Measurements from ENCODE around the gene MYBL2.

Gene MYBL2

GRCh38 chr20:43724383-43724782 lies 57.5 kb downstream of the MYBL2 start:
- TF ChIP-seq, protein P1, sequence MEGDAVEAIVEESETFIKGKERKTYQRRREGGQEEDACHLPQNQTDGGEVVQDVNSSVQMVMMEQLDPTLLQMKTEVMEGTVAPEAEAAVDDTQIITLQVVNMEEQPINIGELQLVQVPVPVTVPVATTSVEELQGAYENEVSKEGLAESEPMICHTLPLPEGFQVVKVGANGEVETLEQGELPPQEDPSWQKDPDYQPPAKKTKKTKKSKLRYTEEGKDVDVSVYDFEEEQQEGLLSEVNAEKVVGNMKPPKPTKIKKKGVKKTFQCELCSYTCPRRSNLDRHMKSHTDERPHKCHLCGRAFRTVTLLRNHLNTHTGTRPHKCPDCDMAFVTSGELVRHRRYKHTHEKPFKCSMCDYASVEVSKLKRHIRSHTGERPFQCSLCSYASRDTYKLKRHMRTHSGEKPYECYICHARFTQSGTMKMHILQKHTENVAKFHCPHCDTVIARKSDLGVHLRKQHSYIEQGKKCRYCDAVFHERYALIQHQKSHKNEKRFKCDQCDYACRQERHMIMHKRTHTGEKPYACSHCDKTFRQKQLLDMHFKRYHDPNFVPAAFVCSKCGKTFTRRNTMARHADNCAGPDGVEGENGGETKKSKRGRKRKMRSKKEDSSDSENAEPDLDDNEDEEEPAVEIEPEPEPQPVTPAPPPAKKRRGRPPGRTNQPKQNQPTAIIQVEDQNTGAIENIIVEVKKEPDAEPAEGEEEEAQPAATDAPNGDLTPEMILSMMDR (IDR thresholded peaks at IDR 0.05; ENCODE audit: borderline replicate concordance, control extremely low read depth, extremely low read depth, insufficient read depth, missing control alignments): no peak
- in situ Hi-C loops (cut with MboI; ENCODE audit: low sequenced_read_pairs, unreplicated experiment): no loop called here
- DNase-seq (ENCODE audit: low spot score): no peak

- DNase-seq (ENCODE audit: low spot score): no peak
- in situ Hi-C loops (cut with MboI; ENCODE audit: low sequenced_read_pairs, unreplicated experiment): no loop called here
- TF ChIP-seq, protein P1 (IDR thresholded peaks at IDR 0.05; ENCODE audit: borderline replicate concordance, control extremely low read depth, extremely low read depth, insufficient read depth, missing control alignments): no peak
These were observed 58.8 kb downstream of the MYBL2 start for GRCh38 chr20:43725666-43726065.

DNA sequence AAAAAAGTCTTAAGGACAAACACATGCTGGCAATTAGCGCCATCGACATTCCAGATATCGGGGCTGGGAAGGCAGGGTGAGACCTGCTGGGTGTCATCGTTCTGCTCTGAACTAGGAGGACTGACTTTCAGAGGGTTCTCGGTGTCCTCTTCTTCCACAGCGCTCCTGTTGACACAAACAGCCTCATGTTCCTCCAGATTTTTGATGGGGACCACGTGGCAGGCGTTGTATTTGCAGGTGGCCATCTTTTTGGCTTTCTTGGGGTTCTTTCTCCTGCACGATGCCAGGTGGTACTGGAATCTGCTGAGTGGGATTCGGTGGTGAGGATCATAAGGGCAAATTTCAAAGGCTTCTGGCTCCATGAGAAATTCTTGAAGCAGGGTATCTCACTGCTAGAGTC lies 59.4 kb downstream of the MYBL2 start:
- in situ Hi-C loops (cut with MboI; ENCODE audit: low sequenced_read_pairs, unreplicated experiment): no loop called here
- TF ChIP-seq, protein P1 (IDR thresholded peaks at IDR 0.05; ENCODE audit: borderline replicate concordance, control extremely low read depth, extremely low read depth, insufficient read depth, missing control alignments): no peak
- DNase-seq (ENCODE audit: low spot score): no peak

DNA sequence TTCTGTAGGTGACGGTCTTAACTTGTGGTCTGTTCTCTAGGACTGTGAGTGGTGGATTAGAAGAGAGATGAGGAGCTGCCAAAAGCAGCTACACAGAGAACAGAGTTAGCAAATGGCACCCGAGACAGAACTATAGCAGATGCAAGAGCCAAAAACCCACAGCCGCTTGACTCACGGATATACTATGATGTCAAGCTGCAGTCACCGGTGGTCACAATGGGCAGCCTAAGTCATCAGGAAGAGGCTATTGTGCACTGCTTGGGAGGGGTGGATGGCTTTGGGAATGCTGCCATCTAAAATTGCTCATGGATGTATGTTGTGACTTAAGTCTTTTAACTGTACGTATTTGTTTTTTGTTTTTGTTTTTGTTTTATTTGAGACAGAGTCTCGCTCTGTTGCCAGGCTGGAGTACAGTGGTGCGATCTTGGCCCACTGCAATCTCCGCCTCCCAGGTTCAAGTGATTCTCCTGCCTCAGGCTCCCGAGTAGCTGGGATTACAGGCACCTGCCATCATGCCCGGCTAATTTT lies 60.0 kb downstream of the MYBL2 start, which contains the start of gene GTSF1L:
TSS of gene GTSF1L (minus strand) at position 192 of the 528 bp plus-strand sequence. CDS start 308 bp downstream, outside the sequence.
- TF ChIP-seq, protein P1 (IDR thresholded peaks at IDR 0.05; ENCODE audit: borderline replicate concordance, control extremely low read depth, extremely low read depth, insufficient read depth, missing control alignments): no peak
- in situ Hi-C loops (cut with MboI; ENCODE audit: low sequenced_read_pairs, unreplicated experiment): no loop called here
- DNase-seq (ENCODE audit: low spot score): no peak

DNA sequence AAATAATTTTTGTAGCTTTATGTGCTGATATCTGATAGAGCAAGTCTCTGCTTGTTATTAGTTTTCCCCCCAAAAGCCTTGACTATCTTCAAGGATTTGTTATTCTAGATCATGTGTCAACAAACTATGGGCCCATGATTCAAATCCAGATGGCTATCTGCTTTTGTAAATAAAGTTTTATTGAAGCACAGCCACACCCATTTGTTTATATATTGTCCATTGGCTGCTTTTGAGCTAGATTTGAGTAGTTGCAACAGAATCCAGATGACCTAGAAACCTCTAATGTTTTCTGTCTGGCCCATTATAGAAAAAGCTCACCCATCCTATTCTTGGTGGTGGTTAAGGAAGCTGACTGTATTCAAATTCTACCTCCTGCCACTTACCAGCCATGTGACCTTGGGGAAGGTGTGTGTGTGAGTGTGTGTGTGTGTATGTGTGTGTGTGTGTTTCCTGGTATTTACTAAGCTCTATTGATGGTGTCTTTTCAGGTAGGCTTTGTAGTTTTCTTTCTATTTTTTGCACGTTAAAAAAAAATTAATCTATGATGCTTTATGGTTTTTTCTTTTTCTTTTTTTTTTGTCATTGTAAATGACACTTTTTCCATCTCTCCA lies 61.2 kb downstream of the MYBL2 start:
- TF ChIP-seq, protein P1 (IDR thresholded peaks at IDR 0.05; ENCODE audit: borderline replicate concordance, control extremely low read depth, extremely low read depth, insufficient read depth, missing control alignments): no peak
- DNase-seq (ENCODE audit: low spot score): no peak
- in situ Hi-C loops (cut with MboI; ENCODE audit: low sequenced_read_pairs, unreplicated experiment): no loop called here

DNA sequence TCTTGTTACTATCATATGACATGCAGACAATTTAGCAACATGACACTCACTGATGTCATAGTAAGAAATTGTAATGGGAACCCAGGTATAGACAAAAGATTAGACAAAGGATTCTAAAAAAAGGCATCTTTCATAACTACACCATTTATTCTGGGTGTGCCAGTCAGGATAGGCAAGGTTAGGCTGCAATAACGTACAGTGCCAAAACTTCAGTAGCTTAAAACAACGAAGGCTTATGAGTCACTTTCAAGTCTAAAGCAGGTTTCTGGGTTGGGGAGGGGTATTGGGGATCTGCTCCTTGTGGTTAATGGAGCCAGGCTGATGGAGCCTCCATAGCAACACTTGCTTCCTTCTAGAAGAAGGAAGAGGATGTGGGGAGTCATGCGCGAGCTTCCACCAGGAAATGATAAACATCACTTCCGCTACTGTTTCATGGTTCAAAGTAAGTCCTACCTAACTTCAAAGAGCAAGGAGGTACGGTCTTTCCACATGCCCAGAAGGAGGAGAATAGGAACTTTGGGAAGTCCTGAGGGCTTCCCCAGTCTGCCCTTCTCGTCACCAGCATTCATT lies 61.9 kb downstream of the MYBL2 start:
- DNase-seq (ENCODE audit: low spot score): no peak
- TF ChIP-seq, protein P1 (IDR thresholded peaks at IDR 0.05; ENCODE audit: borderline replicate concordance, control extremely low read depth, extremely low read depth, insufficient read depth, missing control alignments): no peak

More for the DNA sequence above, 61.9 kb downstream of the MYBL2 start:
- in situ Hi-C loops (cut with MboI; ENCODE audit: low sequenced_read_pairs, unreplicated experiment): no loop called here

Data from GM13976 (cell line).